Glomerular endothelial cell (primary cell): Measurements from ENCODE around the gene RPUSD1. TPM values are rescaled to one million over a fixed set of nuclear protein-coding genes. Genes with fewer than 3 reads are reported as not detected.
"Not testable (repeated sequence)": the region's sequence is repeated elsewhere in the genome, so short reads cannot be mapped to it uniquely, and the experiment has no call there.

Experiments used
- DNase-seq: peaks from one replicate; pipeline ENCODE4 v3.0.0-alpha.2; 2011; ENCODE audit warnings: low read depth, low spot score; ENCODE audit errors: extremely low read depth
- total RNA-seq: library from RNA; depleted of rRNA; stranded (reverse); fragments of >200 nt; gene quantifications from 2 replicates; pipeline ENCODE4 v1.2.3, GENCODE V29; 2015

RPUSD1 gene
- total RNA-seq, 1 donor from 2014 or later, result 42.1 TPM

- DNase-seq, result no peak
These were observed 2.3 kb downstream of the RPUSD1 start for GRCh38 chr16:785563-786535.

DNA sequence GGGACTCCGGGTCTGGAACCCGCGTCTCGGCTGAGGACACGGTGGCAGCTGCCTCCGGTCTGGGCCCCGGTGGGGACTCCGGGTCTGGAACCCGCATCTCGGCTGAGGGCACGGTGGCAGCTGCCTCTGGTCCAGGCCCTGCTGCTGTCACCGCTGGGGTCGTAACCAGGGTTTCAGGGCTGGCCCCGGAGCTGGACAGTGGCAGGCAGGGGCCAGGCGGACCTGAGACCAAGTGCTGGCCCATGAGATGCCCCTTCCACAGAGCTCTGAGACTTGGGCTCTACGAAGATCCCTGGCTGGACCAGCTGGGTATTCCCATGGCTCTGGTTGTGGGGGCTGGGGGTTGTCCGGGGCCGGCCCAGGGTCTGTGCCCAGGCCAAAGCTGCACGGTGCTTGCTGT, 3.8 kb downstream of the RPUSD1 start:
- DNase-seq, result no peak

DNA sequence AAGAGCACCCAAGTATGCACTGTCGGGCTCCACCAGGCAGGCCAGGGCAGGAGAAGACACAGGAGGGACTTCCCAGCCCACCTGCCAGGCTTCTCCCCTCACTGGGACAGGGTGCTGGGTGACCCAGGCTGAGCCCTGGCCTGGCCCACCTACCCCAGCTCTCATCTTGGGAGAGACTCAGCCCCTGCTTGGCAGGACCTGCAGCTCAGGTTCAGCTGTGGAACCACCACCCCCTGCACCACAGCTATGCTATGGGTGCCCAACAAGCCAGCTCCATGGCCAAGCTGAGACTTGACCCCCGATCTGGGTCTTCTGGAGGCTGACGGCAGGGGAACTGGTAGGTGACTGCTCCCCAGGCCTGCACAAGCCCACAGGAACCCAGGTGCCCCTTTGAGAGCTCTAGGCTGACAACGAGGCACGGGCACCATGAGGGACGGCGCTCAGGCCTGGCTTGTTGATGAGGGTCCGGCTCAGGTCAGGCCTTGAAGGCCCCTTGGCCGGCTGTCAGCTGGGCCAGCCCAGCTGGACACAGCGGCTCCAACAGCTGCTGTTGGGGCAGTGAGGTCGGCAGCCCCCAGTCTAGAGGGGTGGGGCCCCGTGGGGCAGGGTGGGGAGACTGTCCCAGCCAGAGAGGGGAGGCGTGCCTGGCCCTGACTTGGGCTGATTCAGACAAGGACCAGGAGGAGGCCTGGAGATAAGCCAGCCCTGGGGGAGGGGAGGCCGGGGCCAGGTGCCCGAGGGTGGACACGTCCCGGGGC, 4.6 kb downstream of the RPUSD1 start:
- no peak for DNase-seq

- DNase-seq, result no peak
These were observed 5.3 kb downstream of the RPUSD1 start for GRCh38 chr16:782766-783403.

GRCh38 chr16:782258-782657, 5.9 kb downstream of the RPUSD1 start:
- no peak for DNase-seq

GRCh38 chr16:781346-782010, 6.7 kb downstream of the RPUSD1 start:
- no peak for DNase-seq

DNA sequence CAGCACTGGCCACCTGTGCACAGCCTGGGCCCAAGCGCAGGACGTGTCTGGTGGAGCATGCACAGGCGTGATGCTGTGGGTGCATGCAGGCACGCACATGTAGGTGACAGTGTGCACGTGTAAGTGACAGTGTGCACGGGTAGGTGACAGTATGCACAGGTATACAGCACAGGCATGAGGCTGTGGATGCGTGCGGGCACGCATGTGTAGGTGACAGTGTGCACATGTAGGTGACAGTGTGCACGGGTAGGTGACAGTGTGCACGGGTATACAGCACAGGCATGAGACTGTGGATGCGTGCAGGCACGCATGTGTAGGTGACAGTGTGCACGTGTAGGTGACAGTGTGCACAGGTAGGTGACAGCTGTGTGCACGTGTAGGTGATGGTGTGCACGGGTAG, 7.9 kb downstream of the RPUSD1 start:
- no peak for DNase-seq

- no peak for DNase-seq
These were observed 8.6 kb downstream of the RPUSD1 start for GRCh38 chr16:779561-779960.

DNA sequence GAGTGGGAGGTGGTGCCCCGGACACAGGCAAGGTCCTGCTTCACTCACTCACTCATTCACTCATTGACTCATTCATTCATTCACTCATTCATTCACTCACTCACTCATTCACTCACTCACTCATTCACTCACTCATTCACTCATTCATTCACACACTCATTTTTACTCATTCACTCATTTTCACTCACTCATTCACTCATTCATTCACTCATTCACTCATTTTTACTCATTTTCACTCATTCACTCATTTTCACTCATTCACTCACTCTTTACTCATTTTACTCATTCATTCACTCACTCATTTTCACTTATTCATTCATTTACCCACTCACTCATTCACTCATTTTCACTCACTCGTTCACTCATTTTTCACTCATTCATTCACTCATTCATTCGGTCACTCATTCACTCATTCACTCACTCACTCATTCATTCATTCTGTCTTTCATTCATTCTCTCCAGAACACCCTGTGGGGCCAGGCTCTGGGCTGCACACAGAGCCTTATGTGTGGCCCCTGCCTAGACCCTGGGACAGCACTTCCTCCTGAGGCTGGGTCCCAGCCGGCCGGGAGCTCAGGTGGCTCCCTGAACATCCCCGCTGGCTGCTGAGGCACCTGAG, 9.2 kb downstream of the RPUSD1 start:
- no peak for DNase-seq

GRCh38 chr16:778447-778846, 9.7 kb downstream of the RPUSD1 start:
- DNase-seq, result no peak

DNA sequence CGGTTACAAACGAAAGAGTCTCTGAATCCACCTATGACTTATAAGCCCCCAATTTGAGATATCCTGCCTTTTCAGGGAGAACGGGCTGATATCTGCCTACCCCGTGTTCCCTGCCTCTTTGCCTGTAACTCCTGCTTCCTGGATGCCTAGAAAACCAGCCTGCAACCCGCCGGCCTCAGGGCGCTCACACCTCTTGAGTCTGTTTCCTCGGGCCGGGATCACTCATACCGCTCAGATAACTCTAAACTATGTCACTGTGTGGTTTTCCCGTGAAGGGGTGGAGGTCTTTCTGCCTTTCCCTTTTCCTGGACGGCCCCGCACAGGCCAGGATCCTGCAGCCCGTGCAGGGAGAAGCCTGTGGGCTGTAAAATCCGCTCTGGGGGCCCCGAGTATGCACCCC, 10.4 kb downstream of the RPUSD1 start:
- DNase-seq, result no peak

DNA sequence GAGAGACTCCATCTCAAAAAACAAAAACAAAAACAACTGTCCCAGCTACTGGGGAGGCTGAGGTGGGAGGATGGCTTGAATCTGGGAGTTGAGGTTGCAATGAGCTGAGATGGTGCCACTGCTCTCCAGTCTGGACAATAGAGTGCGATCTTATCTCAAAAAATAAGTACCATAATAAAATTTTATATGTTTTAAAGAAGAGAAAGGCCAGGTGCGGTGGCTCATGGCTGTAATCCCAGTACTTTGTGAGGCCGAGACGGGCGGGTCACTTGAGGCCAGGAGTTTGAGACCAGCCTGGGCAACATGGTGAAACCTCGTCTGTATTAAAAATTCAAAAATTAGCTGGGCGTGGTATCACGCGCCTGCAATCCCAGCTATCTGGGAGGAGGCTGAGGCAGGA, 11.4 kb downstream of the RPUSD1 start:
- no peak for DNase-seq

GRCh38 chr16:776298-776697, 11.9 kb downstream of the RPUSD1 start:
- not testable (repeated sequence) for DNase-seq

DNA sequence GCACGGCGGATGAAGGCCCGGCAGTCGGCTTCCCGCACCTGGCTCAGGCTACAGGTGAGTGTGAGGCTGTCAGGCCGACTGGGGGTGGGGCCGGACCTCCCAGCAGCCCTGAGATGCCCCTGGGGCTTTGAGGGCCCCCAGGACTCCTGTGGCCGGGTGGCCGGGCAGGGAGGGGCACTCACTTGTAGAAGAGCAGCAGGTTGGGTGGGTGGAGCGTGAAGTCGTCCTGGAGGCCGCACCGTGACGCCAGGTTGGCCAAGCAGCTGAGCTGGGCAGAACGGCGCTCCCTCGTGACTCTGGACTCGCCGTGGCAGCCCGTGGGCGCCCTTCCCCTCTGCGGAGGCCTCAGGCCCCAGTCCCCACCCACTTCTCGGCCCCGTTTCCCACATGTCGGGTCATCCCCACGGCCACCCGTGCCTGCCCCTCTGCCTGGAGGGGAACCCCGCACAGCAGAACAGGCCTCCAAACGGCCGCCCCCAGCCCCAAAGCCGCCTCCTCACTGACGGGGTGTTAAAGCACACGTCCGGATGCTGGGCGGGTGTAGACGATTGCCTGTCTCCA, 12.9 kb downstream of the RPUSD1 start:
- no peak for DNase-seq

GRCh38 chr16:774086-775001, 13.8 kb downstream of the RPUSD1 start:
- DNase-seq, result no peak

DNA sequence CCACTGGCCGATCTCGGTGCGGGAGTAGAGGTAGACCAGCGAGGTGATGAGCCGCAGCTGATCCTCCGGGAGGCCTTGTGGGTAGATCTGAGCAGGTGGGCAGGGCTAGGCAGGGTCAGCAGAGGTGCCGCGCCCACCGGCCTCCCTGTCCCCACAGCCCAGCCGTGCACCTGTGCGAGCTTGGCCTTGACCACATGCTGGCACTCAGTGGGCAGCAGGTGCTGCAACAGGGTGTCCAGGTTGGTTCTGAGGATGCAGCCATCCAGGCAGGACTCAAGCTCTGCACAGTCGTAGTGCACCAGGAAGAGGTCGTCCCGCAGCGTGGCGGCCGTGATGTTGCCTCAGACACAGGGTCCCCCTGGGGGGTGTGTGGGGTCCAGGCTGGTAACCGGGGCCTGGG, 15.2 kb downstream of the RPUSD1 start:
- no peak for DNase-seq

DNA sequence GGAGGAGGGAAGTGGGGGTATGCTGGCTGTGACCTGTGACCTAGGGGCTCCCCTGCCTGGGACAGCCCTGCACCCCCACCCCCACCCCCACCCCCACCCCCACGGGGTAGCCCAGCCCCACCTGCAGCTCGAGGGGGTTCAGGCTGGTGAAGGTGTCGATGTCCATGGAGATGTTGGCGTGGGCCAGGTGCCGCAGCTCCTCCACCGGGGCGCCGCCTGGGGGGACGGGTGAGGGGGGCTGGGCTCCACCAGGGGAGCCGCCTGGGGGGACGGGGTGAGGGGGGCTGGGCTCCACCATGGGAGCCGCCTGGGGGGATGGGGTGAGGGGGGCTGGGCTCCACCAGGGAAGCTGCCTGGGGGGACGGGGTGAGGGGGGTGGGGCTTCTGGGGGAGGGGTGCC, 17.8 kb downstream of the RPUSD1 start:
- DNase-seq, result no peak

DNA sequence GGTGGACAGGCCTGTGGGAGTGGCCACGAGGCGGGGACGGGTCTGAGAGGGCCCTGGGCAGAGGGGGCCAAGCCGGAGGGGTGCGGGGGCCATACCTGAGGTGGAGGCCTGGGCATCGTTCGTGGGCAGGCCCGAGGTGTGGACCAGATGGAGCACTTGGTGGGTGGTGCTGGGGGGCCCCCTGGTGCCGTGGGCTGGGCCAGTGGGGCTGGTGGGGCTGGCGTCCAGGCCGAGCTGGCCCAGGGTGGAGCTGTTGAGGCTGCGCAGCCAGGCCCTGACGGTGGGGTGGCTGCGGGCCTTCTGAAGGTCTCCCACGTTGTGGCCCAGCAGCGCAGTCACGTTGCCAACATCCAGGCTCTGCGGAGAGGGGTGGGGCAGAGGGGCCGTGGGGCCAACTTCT, 18.2 kb downstream of the RPUSD1 start:
- no peak for DNase-seq

- no peak for DNase-seq
These were observed 18.9 kb downstream of the RPUSD1 start for GRCh38 chr16:769184-769784.
